GM23338 (cell line): ENCODE measurements around the gene TRAF1. TPM values are rescaled to one million over a fixed set of nuclear protein-coding genes. Genes with fewer than 3 reads are reported as not detected.

Experiments used
- ATAC-seq: fragments of 200-7000 bp; cut with Tn5 transposase; 3 replicates; pipeline ENCODE4 v1.9.1; 2020
- DNase-seq: peaks from one replicate; pipeline ENCODE4 v3.0.0-alpha.2; 2015; ENCODE audit warnings: low spot score
- H2AFZ ChIP-seq: fragments of 200-600 bp; sonication (generic); 2 replicates; pipeline ENCODE4 v1.8.0; 2016; ENCODE audit warnings: antibody characterized with exemption, mild to moderate bottlenecking, moderate library complexity
- H3F3A ChIP-seq: fragments of 200-600 bp; sonication (generic); replicated peaks from 2 replicates; pipeline ENCODE4 v1.8.0; 2017; ENCODE audit warnings: antibody characterized with exemption, mixed run types, low read depth
- H3K27ac ChIP-seq: fragments of 200-600 bp; sonication (generic); 2 replicates; pipeline ENCODE4 v1.6.1; 2016; ENCODE audit warnings: low read depth
- H3K27me3 ChIP-seq: fragments of 200-600 bp; sonication (generic); 2 replicates; pipeline ENCODE4 v1.8.0; 2016; ENCODE audit warnings: mild to moderate bottlenecking, mixed run types, moderate library complexity; ENCODE audit not compliant: insufficient read depth
- H3K36me3 ChIP-seq: fragments of 200-600 bp; sonication (generic); 2 replicates; pipeline ENCODE4 v1.8.0; 2016; ENCODE audit warnings: mild to moderate bottlenecking; ENCODE audit not compliant: insufficient read depth
- H3K4me1 ChIP-seq: fragments of 200-600 bp; sonication (generic); 2 replicates; pipeline ENCODE4 v1.8.0; 2016; ENCODE audit warnings: mild to moderate bottlenecking, moderate library complexity; ENCODE audit not compliant: insufficient read depth
- H3K4me2 ChIP-seq: fragments of 200-600 bp; sonication (generic); 2 replicates; pipeline ENCODE4 v1.7.1; 2017; ENCODE audit warnings: mixed run types
- H3K4me3 ChIP-seq: fragments of 200-600 bp; sonication (generic); 2 replicates; pipeline ENCODE4 v1.6.1; 2016; ENCODE audit warnings: mixed run types
- H3K79me2 ChIP-seq: fragments of 200-600 bp; sonication (generic); replicated peaks from 2 replicates; pipeline ENCODE4 v1.8.0; 2017; ENCODE audit warnings: mild to moderate bottlenecking; ENCODE audit not compliant: insufficient read depth
- H3K9me2 ChIP-seq: fragments of 200-600 bp; sonication (generic); 2 replicates; pipeline ENCODE4 v1.8.0; 2017; ENCODE audit not compliant: insufficient read depth
- H4K20me1 ChIP-seq: fragments of 200-600 bp; sonication (generic); replicated peaks from 2 replicates; pipeline ENCODE4 v1.8.0; 2017; ENCODE audit warnings: mild to moderate bottlenecking; ENCODE audit not compliant: insufficient read depth
- H3K27ac Mint-ChIP-seq: 2 replicates; pipeline ENCODE4 v1.8.0; 2020; ENCODE audit warnings: inconsistent platforms, mild to moderate bottlenecking, moderate library complexity, mixed read lengths
- H3K27me3 Mint-ChIP-seq: 3 replicates; pipeline ENCODE4 v1.8.0; 2022; ENCODE audit warnings: low read depth, mild to moderate bottlenecking, moderate library complexity, mixed read lengths, inconsistent platforms; ENCODE audit not compliant: insufficient read depth, poor library complexity
- H3K36me3 Mint-ChIP-seq: 3 replicates; pipeline ENCODE4 v1.8.0; 2021; ENCODE audit warnings: low read depth, mild to moderate bottlenecking, inconsistent platforms, moderate library complexity, mixed read lengths
- H3K4me1 Mint-ChIP-seq: 3 replicates; pipeline ENCODE4 v1.8.0; 2020; ENCODE audit warnings: mild to moderate bottlenecking, inconsistent platforms, mixed read lengths
- H3K4me3 Mint-ChIP-seq: 3 replicates; pipeline ENCODE4 v1.8.0; 2021; ENCODE audit warnings: moderate library complexity, mild to moderate bottlenecking, inconsistent platforms, mixed read lengths
- H3K9me3 Mint-ChIP-seq: 3 replicates; pipeline ENCODE4 v1.8.0; 2020; ENCODE audit warnings: moderate library complexity, mild to moderate bottlenecking, inconsistent platforms, mixed read lengths
- CREB1 ChIP-seq: fragments of 250-450 bp; sonication (Bioruptor Pico); IDR thresholded peaks from 2 replicates; pipeline ENCODE4 v1.5.0; 2020; ENCODE audit warnings: low read depth, mild to moderate bottlenecking, moderate library complexity
- POLR2AphosphoS5 ChIP-seq: IDR thresholded peaks from 2 replicates; pipeline ENCODE4 v1.6.1; 2016; ENCODE audit warnings: antibody characterized with exemption, low read depth
- REST ChIP-seq: IDR thresholded peaks from one replicate; pipeline ENCODE4 v1.6.1; 2018; ENCODE audit warnings: antibody characterized with exemption; ENCODE audit not compliant: unreplicated experiment
- ZNF331 ChIP-seq: fragments of 250-450 bp; sonication (Bioruptor Pico); IDR thresholded peaks from 2 replicates; pipeline ENCODE4 v1.5.0; 2020; ENCODE audit warnings: low read depth, mild to moderate bottlenecking, moderate library complexity
- ZNF462 ChIP-seq: fragments of 250-450 bp; sonication (Bioruptor Pico); IDR thresholded peaks from 2 replicates; pipeline ENCODE4 v1.5.0; 2020; ENCODE audit warnings: mild to moderate bottlenecking, moderate library complexity
- polyA plus RNA-seq: library from polyadenylated mRNA; unstranded; fragments of >200 nt; fragmentation: Nextera tagmentation; extraction: Ambion mirVana; gene quantifications from 2 replicates; pipeline ENCODE4 v1.2.1, GENCODE V29; 2016
- total RNA-seq: library from RNA; depleted of rRNA; stranded (reverse); fragments of >200 nt; shearing (Covaris generic); gene quantifications from 2 replicates; pipeline ENCODE4 v1.2.3, GENCODE V29; 2014

Gene TRAF1
- total and polyA plus RNA-seq, 2 experiments from 2014 or later = 0.39 to 1.4 TPM

GRCh38 chr9:120900824-120901223 is 25.8 kb downstream of the TRAF1 start (continued):
- TF ChIP-seq REST (no peak), CREB1 (CRISPR knock-in tag) (no peak), POLR2AphosphoS5 (no peak), ZNF462 (CRISPR knock-in tag) (no peak)

- H3K4me1 Mint-ChIP-seq = peaks cover 10% of the 10 kb centered on the region; the same call in 2 of the 3 replicates
- TF ChIP-seq ZNF331 (CRISPR knock-in tag) (no peak), ZNF462 (CRISPR knock-in tag) (no peak)
These were observed 27.0 kb downstream of the TRAF1 start for GRCh38 chr9:120899490-120900068.

More at GRCh38 chr9:120899490-120900068, 27.0 kb downstream of the TRAF1 start:
- H3K4me3 Mint-ChIP-seq = no peak overlapping the region
- no peaks in the 10 kb centered on the region for H3K36me3 ChIP-seq
- no peak overlapping the region for H3K27ac ChIP-seq
- peaks cover 9% of the 10 kb centered on the region for H3K27me3 ChIP-seq
- H3K79me2 ChIP-seq = no peaks in the 10 kb centered on the region
- no peak overlapping the region for H3K4me3 ChIP-seq
- H3K4me1 ChIP-seq = 0 out of 2 replicates have a peak, but pooled peaks cover 3% of the 10 kb centered on the region
- H3F3A ChIP-seq = no peaks in the 10 kb centered on the region; the same call in 1 of the 2 replicates
- H3K9me3 Mint-ChIP-seq = no peaks in the 10 kb centered on the region
- no peaks in the 10 kb centered on the region for H3K36me3 Mint-ChIP-seq
- ATAC-seq (no peak), DNase-seq (no peak)
- peaks cover 17% of the 10 kb centered on the region for H3K27me3 Mint-ChIP-seq
- H3K27ac Mint-ChIP-seq = no peak overlapping the region
- H3K4me2 ChIP-seq = no peak overlapping the region
- no peaks in the 10 kb centered on the region for H4K20me1 ChIP-seq
- no peak overlapping the region for H2AFZ ChIP-seq
- H3K9me2 ChIP-seq = no peaks in the 10 kb centered on the region
